HL-60 (cell line): ENCODE measurements around the gene STAC2.

Experiments used
- DNase-seq, 2 experiments: peaks; one replicate each; pipeline ENCODE4 v3.0.0-alpha.2; 2010 to 2020; ENCODE audit warnings: low read depth in 1 of 2, low spot score in 1 of 2
- H3K27ac ChIP-seq: fragments of 250-450 bp; sonication (Bioruptor Pico); replicated peaks from 2 replicates; pipeline ENCODE4 v1.5.1; 2020; ENCODE audit warnings: mild to moderate bottlenecking, moderate library complexity
- H3K27me3 ChIP-seq: fragments of 250-450 bp; sonication (Bioruptor Pico); 2 replicates; pipeline ENCODE4 v1.5.1; 2021; ENCODE audit warnings: mild to moderate bottlenecking, moderate library complexity; ENCODE audit not compliant: insufficient read depth, poor library complexity, severe bottlenecking
- H3K4me3 ChIP-seq: replicated peaks from 2 replicates; pipeline ENCODE4 v1.5.1; 2011; ENCODE audit warnings: mild to moderate bottlenecking, control low read depth, low read length; ENCODE audit not compliant: insufficient read depth
- GABPA ChIP-seq: IDR thresholded peaks from 2 replicates; pipeline ENCODE4 v1.6.1; 2012; ENCODE audit warnings: low read depth
- POLR2AphosphoS5 ChIP-seq: IDR thresholded peaks from 2 replicates; pipeline ENCODE4 v1.6.1; 2012; ENCODE audit warnings: low read depth
- SPI1 ChIP-seq: IDR thresholded peaks from 2 replicates; pipeline ENCODE4 v1.6.1; 2012; ENCODE audit warnings: low read depth, mild to moderate bottlenecking, borderline replicate concordance
- TF ChIP-seq, protein P1 (sequence below): IDR thresholded peaks from one replicate; pipeline ENCODE4 v1.5.1; 2011; ENCODE audit warnings: low read length, control low read depth, inconsistent platforms; ENCODE audit not compliant: insufficient read depth
- TF ChIP-seq, protein P2 (sequence below): IDR thresholded peaks from 2 replicates; pipeline ENCODE4 v1.6.1; 2012; ENCODE audit warnings: low read depth; ENCODE audit not compliant: insufficient replicate concordance

Gene STAC2

DNA sequence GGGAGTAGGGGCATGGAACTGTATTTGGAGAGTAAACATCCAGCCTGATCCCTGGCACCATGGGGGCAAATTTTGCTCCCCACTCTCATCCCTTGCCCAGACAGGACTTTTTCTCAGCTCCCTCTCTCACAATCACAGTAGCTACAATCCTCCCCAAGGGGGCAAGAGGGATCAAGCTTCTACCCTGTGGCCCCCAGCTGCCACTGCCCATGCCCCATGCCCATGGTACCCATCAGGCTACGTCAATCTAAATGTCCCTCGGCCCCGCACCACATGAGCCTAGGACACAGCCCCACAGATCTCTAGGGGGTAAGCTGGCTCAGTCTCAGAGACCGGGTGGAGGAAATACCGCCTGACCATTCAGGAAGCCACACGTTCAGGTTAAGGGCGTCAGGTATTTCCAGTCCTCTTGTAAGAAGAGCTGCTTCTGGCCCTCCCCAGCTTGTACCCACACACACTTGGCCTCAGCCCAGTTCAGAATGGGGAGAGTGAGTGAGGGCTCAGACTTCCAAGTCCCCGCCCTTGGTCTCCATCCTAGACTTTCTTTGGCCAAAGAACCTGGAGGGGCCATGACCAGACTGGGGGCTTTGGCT is 30.1 kb downstream of the STAC2 start:
- peaks cover 19% of the 10 kb centered on the region for H3K27me3 ChIP-seq
- H3K4me3 ChIP-seq = no peak overlapping the region
- no peak overlapping the region for H3K27ac ChIP-seq
- no peak for TF ChIP-seq POLR2AphosphoS5
- TF ChIP-seq, protein P1, sequence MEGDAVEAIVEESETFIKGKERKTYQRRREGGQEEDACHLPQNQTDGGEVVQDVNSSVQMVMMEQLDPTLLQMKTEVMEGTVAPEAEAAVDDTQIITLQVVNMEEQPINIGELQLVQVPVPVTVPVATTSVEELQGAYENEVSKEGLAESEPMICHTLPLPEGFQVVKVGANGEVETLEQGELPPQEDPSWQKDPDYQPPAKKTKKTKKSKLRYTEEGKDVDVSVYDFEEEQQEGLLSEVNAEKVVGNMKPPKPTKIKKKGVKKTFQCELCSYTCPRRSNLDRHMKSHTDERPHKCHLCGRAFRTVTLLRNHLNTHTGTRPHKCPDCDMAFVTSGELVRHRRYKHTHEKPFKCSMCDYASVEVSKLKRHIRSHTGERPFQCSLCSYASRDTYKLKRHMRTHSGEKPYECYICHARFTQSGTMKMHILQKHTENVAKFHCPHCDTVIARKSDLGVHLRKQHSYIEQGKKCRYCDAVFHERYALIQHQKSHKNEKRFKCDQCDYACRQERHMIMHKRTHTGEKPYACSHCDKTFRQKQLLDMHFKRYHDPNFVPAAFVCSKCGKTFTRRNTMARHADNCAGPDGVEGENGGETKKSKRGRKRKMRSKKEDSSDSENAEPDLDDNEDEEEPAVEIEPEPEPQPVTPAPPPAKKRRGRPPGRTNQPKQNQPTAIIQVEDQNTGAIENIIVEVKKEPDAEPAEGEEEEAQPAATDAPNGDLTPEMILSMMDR = no peak
- no peak for TF ChIP-seq SPI1
- no peak for TF ChIP-seq GABPA
- TF ChIP-seq, protein P2, sequence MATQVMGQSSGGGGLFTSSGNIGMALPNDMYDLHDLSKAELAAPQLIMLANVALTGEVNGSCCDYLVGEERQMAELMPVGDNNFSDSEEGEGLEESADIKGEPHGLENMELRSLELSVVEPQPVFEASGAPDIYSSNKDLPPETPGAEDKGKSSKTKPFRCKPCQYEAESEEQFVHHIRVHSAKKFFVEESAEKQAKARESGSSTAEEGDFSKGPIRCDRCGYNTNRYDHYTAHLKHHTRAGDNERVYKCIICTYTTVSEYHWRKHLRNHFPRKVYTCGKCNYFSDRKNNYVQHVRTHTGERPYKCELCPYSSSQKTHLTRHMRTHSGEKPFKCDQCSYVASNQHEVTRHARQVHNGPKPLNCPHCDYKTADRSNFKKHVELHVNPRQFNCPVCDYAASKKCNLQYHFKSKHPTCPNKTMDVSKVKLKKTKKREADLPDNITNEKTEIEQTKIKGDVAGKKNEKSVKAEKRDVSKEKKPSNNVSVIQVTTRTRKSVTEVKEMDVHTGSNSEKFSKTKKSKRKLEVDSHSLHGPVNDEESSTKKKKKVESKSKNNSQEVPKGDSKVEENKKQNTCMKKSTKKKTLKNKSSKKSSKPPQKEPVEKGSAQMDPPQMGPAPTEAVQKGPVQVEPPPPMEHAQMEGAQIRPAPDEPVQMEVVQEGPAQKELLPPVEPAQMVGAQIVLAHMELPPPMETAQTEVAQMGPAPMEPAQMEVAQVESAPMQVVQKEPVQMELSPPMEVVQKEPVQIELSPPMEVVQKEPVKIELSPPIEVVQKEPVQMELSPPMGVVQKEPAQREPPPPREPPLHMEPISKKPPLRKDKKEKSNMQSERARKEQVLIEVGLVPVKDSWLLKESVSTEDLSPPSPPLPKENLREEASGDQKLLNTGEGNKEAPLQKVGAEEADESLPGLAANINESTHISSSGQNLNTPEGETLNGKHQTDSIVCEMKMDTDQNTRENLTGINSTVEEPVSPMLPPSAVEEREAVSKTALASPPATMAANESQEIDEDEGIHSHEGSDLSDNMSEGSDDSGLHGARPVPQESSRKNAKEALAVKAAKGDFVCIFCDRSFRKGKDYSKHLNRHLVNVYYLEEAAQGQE = no peak
- DNase-seq = no peak

DNA sequence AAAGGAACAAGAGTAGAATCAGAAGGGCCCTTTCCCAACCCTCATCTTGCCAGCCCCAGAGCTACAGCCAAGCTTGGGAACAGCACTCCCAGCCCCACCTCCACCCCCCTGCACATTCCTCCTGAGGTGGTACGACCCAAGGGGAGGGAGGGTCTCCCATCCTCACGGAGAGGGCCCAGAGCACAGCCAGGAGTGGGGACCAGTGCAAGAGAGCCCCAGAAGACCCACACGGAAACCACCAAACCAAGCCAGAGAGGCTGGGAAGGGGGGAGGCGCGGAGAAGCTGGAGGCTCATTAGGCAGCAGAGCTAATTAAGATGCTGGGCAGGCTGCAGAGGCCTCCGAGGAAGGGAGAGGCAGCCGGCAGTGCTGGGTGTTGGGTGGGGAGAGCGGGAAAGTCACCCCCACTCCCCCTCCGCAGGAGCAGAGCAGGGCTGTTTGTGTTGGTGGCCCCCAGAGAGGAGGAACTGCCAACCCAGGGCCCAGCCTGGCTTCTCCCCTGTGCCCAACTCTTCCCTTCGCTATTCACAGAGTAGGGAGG is 30.7 kb downstream of the STAC2 start:
- no peak for DNase-seq
- Histone ChIP-seq H3K27ac (no peak overlapping the region), H3K4me3 (no peak overlapping the region)

DNA sequence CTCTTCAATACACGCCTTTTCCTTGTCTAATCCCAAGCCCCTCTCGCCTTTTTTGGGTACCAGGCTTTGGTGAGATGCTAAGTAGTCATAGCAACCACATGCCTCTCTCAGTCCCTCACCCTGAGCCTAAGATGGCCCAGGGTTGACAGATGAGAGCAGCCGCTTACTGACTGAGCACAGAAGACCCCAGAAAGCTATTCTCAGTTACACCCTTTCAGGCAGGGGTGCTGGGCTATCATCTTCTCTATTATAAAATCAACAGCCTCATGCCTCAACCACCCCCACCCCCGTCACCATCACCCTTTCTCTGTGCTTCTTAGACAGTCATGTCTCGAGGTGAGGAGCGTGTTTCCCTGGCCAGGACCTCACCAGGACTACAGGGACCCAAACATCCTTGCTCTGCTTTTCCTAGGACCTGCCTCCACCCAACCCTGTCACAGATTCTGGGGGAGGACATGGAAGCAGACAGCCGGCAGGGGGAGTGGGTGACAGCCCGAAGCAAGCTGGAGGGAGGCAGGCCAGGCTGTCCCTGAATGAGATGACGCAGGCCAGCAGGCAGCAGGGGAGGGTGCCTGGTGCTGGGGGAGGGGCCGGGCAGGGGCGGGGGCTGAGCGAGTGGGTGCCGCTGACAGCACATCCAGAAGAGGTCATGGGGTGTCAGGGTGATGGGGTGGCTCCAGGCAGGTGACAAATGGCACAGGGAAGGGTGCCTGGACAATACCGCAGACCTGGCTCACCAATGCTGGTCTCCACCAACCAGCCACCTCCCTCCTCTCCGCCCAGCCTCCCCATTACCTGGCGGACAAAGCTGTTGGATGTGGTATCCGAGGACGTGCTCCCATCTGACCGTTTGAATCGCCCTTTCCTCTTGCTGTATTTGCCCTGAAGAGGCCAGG is 31.4 kb downstream of the STAC2 start:
- TF ChIP-seq SPI1 = no peak
- TF ChIP-seq, protein P1 = peak; percentile 28
- TF ChIP-seq GABPA = no peak
- TF ChIP-seq, protein P2 = no peak
- Histone ChIP-seq H3K27ac (no peak overlapping the region), H3K27me3 (peaks cover 19% of the 10 kb centered on the region), H3K4me3 (no peak overlapping the region)
- DNase-seq = peak; percentile 57 to 62

More for the DNA sequence above, 30.7 kb downstream of the STAC2 start:
- H3K27me3 ChIP-seq = peaks cover 19% of the 10 kb centered on the region
- TF ChIP-seq, protein P1 = no peak
- TF ChIP-seq, protein P2 = no peak
- TF ChIP-seq SPI1 = no peak
